Measurements from ENCODE around the gene GDI1. TPM values are rescaled to one million over a fixed set of nuclear protein-coding genes. Genes with fewer than 3 reads are reported as not detected.

GDI1 gene
- total and polyA plus RNA-seq, 2 experiments from 2014 or later = 131 to 190 TPM

DNA sequence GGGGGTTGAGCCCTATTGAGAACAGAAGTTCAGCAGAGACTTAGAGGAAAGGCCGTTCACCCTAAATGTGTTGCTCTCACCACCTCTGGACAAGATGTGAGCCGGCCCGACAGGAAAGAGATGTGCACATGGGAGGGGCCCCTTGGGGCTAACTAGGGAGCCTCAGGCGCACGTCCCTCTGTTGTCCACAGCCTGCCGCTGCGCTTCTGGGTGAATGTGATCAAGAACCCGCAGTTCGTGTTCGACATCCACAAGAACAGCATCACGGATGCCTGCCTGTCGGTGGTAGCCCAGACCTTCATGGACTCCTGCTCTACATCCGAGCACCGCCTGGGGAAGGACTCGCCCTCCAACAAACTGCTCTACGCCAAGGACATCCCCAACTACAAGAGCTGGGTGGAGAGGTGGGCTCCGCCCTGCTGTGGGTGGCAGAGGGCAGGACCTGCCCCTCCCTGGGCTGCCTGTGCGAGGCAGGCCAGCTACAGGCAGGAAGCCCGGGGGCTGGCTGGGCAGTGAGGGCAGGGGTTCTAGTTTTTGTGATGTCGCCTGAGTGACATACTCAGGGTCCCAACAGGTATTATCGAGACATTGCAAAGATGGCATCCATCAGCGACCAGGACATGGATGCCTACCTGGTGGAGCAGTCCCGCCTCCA lies 34.1 kb downstream of the GDI1 start:
- no peak for DNase-seq (ENCODE audit: low read depth in 1 of 2, low spot score in 1 of 2)
- H3K27ac ChIP-seq = no peak overlapping the region
- no peaks in the 10 kb centered on the region for H3K4me1 ChIP-seq (ENCODE audit: low read depth)
- H3K27me3 ChIP-seq = no peaks in the 10 kb centered on the region
- no peak overlapping the region for H3K4me3 ChIP-seq
- TF ChIP-seq, protein P1, sequence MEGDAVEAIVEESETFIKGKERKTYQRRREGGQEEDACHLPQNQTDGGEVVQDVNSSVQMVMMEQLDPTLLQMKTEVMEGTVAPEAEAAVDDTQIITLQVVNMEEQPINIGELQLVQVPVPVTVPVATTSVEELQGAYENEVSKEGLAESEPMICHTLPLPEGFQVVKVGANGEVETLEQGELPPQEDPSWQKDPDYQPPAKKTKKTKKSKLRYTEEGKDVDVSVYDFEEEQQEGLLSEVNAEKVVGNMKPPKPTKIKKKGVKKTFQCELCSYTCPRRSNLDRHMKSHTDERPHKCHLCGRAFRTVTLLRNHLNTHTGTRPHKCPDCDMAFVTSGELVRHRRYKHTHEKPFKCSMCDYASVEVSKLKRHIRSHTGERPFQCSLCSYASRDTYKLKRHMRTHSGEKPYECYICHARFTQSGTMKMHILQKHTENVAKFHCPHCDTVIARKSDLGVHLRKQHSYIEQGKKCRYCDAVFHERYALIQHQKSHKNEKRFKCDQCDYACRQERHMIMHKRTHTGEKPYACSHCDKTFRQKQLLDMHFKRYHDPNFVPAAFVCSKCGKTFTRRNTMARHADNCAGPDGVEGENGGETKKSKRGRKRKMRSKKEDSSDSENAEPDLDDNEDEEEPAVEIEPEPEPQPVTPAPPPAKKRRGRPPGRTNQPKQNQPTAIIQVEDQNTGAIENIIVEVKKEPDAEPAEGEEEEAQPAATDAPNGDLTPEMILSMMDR (IDR thresholded peaks at IDR 0.05; ENCODE audit: low read depth, low read length) = no peak
- no peaks in the 10 kb centered on the region for H3K36me3 ChIP-seq
- no peaks in the 10 kb centered on the region for H3K9me3 ChIP-seq (ENCODE audit: low read depth)

DNA sequence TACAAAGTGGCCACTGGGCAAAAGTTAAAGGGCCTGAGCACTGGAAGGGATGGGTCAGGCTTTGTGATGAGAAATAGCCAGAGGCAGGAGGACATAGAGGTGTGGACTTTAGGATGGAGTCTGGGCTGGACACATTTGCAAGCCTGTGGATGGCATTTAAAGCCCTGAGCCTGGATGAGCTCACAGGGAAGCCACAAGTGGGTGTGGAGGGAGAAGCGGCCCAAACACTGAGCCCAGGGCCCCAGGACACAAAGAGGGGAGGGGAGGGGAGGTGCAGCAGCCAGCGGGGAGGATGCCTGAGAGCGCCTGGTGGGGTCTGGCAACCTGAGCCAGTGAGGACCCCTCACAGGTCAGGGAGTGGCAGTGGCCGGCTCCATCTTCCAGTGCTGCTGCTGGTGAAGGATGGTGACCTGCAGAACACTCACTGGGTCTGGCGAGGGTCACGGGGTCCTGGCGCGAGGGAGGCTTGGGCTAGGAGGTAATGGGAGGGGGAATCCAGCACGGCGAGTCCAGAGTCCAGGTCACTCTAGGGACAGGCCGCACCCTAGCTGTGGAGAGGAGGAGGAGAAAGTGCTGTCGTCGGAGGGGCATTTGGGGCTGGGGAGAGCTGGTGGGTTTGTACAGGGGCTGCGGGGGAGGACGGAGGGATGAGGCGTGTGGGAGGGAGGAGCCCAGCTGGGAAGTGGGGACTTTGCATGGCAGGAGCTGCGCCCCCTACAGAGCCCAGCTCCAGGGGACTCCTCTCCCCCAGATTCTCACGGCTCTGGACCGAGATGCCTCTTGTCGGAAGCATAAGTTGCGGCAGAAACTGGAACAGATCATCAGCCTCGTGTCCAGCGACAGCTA lies 35.1 kb downstream of the GDI1 start:
- no peak overlapping the region for H3K27ac ChIP-seq
- no peaks in the 10 kb centered on the region for H3K27me3 ChIP-seq
- H3K36me3 ChIP-seq = no peaks in the 10 kb centered on the region
- H3K9me3 ChIP-seq (ENCODE audit: low read depth) = no peaks in the 10 kb centered on the region
- no peak overlapping the region for H3K4me3 ChIP-seq
- DNase-seq (ENCODE audit: low read depth in 1 of 2, low spot score in 1 of 2) = no peak
- H3K4me1 ChIP-seq (ENCODE audit: low read depth) = no peaks in the 10 kb centered on the region
- TF ChIP-seq, protein P1 (IDR thresholded peaks at IDR 0.05; ENCODE audit: low read depth, low read length) = no peak

DNA sequence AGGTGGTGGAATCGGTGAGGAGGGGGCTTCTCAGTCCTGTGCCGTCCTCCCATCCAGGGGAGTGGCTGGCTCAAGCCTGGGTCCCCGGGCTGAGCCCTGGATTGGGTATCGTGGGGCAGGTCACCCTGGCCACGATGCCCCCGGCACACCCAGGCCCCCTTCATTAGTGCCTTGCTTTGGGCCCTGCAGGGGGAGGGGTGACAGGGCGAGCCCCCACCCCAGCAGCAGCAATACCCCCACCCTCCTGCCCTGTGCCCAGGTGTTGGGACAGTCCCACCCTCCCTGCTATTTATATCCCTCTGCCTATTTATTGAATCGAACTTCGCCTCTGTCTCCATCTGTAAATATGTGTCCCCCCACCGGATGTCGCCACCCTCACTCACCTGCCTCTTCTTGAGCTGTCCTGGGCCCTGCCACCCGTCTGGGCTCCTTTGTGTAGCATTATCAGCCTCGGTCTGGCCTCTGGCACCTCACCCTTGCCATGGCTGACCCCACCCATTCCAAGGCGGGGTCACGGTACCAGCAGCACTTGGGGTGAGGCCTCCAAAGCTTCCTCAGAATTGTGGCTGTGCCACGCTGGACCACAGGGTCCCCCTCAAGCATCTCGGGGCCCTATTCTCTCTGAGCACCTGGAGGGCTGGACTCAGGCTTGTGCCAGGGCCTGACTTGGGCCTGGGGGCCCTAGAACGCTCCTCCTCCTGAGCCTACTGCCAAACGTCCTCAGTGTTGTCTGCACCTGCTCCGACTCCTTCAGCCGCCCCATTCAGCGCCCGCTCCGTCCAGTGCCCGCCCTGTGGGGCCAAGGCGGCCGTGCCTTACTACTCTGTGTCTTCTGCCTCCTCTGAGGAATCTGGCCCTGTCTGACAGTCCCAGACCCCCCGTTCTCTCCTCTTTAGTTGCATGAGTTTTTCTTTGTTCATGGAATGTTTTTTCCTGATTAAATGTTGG lies 36.0 kb downstream of the GDI1 start:
- H3K36me3 ChIP-seq = no peaks in the 10 kb centered on the region
- H3K4me1 ChIP-seq (ENCODE audit: low read depth) = no peaks in the 10 kb centered on the region
- H3K27ac ChIP-seq = no peak overlapping the region
- no peak for DNase-seq (ENCODE audit: low read depth in 1 of 2, low spot score in 1 of 2)
- H3K27me3 ChIP-seq = no peaks in the 10 kb centered on the region
- no peak overlapping the region for H3K4me3 ChIP-seq
- TF ChIP-seq, protein P1 (IDR thresholded peaks at IDR 0.05; ENCODE audit: low read depth, low read length) = no peak
- H3K9me3 ChIP-seq (ENCODE audit: low read depth) = no peaks in the 10 kb centered on the region

DNA sequence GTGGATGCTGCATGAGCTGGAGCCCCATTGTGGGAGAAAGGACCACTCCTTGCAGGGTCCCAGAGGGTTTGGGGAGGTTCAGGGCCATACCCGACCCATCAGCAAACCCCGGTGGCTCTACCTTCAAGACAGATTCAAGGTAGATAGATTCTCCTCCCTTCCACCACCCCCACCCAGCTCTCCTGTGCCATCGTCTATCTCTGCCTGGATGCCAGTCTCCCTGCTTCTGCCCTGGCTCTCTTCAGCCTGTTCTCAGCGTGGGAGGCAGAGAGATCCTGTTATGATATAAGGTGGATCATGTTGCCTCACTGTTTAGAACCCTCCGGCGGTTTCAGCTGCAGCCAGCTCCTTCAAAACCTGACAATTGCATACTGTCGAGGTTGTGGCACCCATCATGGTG lies 36.7 kb downstream of the GDI1 start:
- TF ChIP-seq, protein P1 (IDR thresholded peaks at IDR 0.05; ENCODE audit: low read depth, low read length) = no peak

DNA sequence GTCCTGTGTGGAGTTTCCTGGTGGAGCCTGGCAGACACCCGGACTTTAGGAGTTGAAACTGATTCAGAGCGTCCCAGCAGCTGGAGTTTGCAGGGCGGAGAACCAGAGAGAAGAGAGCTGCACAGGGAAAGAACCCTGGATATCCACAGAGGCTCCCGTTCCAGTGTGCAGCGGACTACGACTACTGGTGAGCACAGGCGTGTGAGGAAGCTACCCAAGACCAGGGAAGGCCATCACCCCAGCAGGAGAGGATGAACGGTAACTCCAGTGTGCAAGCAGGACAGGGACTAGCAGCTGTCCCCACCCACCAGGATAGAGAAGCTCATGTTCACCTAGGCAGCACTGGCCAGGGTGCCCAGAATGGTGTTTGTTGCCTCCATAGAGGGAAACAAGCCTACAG lies 39.9 kb downstream of the GDI1 start:
- H3K27ac ChIP-seq = no peak overlapping the region
- no peaks in the 10 kb centered on the region for H3K9me3 ChIP-seq (ENCODE audit: low read depth)
- no peak overlapping the region for H3K4me3 ChIP-seq
- no peaks in the 10 kb centered on the region for H3K27me3 ChIP-seq
- H3K36me3 ChIP-seq = no peaks in the 10 kb centered on the region
- TF ChIP-seq, protein P1 (IDR thresholded peaks at IDR 0.05; ENCODE audit: low read depth, low read length) = no peak
- no peaks in the 10 kb centered on the region for H3K4me1 ChIP-seq (ENCODE audit: low read depth)
- no peak for DNase-seq (ENCODE audit: low read depth in 1 of 2, low spot score in 1 of 2)

More for the DNA sequence above, 36.7 kb downstream of the GDI1 start:
- H3K4me1 ChIP-seq (ENCODE audit: low read depth) = no peaks in the 10 kb centered on the region
- DNase-seq (ENCODE audit: low read depth in 1 of 2, low spot score in 1 of 2) = no peak
- H3K4me3 ChIP-seq = no peak overlapping the region
- H3K27ac ChIP-seq = no peak overlapping the region
- no peaks in the 10 kb centered on the region for H3K9me3 ChIP-seq (ENCODE audit: low read depth)
- H3K27me3 ChIP-seq = no peaks in the 10 kb centered on the region
- H3K36me3 ChIP-seq = no peaks in the 10 kb centered on the region
